Right lobe of liver (tissue), 6 donors: ENCODE data around the gene ALCAM. TPM values are rescaled to one million over a fixed set of nuclear protein-coding genes. Genes with fewer than 3 reads are reported as not detected.

Source experiments
- ATAC-seq, 4 donors: fragments of 200-7000 bp; cut with Tn5 transposase; one replicate each; pipeline ENCODE4 v1.9.1; 2020; ENCODE audit warnings: mild to moderate bottlenecking in 4 of 4, moderate library complexity in 4 of 4
- DNase-seq, 3 donors: peaks; one replicate each; pipeline ENCODE4 v3.0.0-alpha.2; 2020
- H3K27ac ChIP-seq, 3 donors: fragments of 200-600 bp; one replicate each; pipeline ENCODE4 v1.8.0; 2022
- H3K27me3 ChIP-seq, 2 donors: fragments of 200-600 bp; one replicate each; pipeline ENCODE4 v1.8.0; 2022
- H3K36me3 ChIP-seq, 4 donors: fragments of 200-600 bp; sonication (generic) in 1 of 4; one replicate each; pipeline versions ENCODE4 v1.5.1 to v1.8.0; 2017 to 2022; ENCODE audit warnings: control low read depth in 1 of 4
- H3K4me1 ChIP-seq, 4 donors: fragments of 200-600 bp; sonication (generic) in 1 of 4; one replicate each; pipeline versions ENCODE4 v1.5.1 to v1.8.0; 2017 to 2022; ENCODE audit warnings: control low read depth in 1 of 4
- H3K4me3 ChIP-seq, 3 donors: fragments of 200-600 bp; one replicate each; pipeline ENCODE4 v1.8.0; 2022
- H3K9me3 ChIP-seq, 4 donors: fragments of 200-600 bp; sonication (generic) in 1 of 4; one replicate each; pipeline versions ENCODE4 v1.5.1 to v1.8.0; 2017 to 2022; ENCODE audit warnings: control low read depth in 1 of 4
- CTCF ChIP-seq, 4 donors: fragments of 200-600 bp in 3 of 4; fragments of 450-650 bp in 1 of 4; IDR thresholded peaks; one replicate each; pipeline versions ENCODE4 v1.5.1 to v1.8.0; 2016 to 2022; ENCODE audit warnings: antibody characterized with exemption in 4 of 4, mild to moderate bottlenecking in 2 of 4
- POLR2A ChIP-seq: fragments of 450-650 bp; IDR thresholded peaks from one replicate; pipeline ENCODE4 v1.6.1; 2017; ENCODE audit warnings: antibody characterized with exemption, mild to moderate bottlenecking
- WGBS: methylation state at CpG from one replicate; pipeline ENCODE4 v1.1.6; 2018; ENCODE audit warnings: low coverage, low lambda C conversion rate; ENCODE audit not compliant: insufficient coverage; ENCODE audit errors: missing lambda C conversion rate; 5-methylcytosine and 5-hydroxymethylcytosine counted together
- intact Hi-C, 2 donors: fragments of 100-400 bp; cut with DNase I; formaldehyde crosslinking; loops; one replicate each; pipeline versions ENCODE4 v1.11.2 to v1.14.1; 2022
- total RNA-seq, 6 experiments: library from RNA; depleted of rRNA in 2 of 6; stranded (reverse); fragments of >200 nt in 2 of 6; fragmentation: NEBNext Ultra II Directional in 3 of 6; extraction: Animal tissue kit (Norgen Biotek cat#: 25700) in 3 of 6; gene quantifications; one replicate each; pipeline versions ENCODE4 v1.1.0 to v1.2.4, GENCODE V29; 2016 to 2023
- donor health status: DM: no; HTN: yes; CAD: no.
- donor health status: DM: no; HTN: no; CAD: no.
- donor health status: DM: no; HTN: no; CAD: no.
- donor health status: DM: no; HTN: yes; CAD: no.
- donor health status: DM: no; HTN: yes; CAD: no.

Gene ALCAM
- total RNA-seq, 6 experiments from 2014 or later = 21.9 to 43.4 (median 34.5) TPM

GRCh38 chr3:105618556-105618955 is 251.8 kb downstream of the ALCAM start:
- Histone ChIP-seq H3K27ac (no peak overlapping the region), H3K36me3 (no peaks in the 10 kb centered on the region), H3K4me1 (no peaks in the 10 kb centered on the region), H3K27me3 (no peaks in the 10 kb centered on the region), H3K4me3 (no peak overlapping the region), H3K9me3 (no peaks in the 10 kb centered on the region)
- WGBS = 94% methylated on average over 5 of the region's 5 CpGs
- intact Hi-C loops = no loop called here
- no peak for DNase-seq
- no peak for ATAC-seq
- no peak for TF ChIP-seq POLR2A

- 82% methylated on average over 2 of the region's 2 CpGs for WGBS
- no peaks in the 10 kb centered on the region for H3K27me3 ChIP-seq
- ATAC-seq (no peak), DNase-seq (no peak)
- intact Hi-C loops = no loop called here
- TF ChIP-seq CTCF (IDR thresholded peaks at IDR 0.05) (no peak), POLR2A (no peak)
- no peaks in the 10 kb centered on the region for H3K36me3 ChIP-seq
- no peak overlapping the region for H3K4me3 ChIP-seq
- no peak overlapping the region for H3K27ac ChIP-seq
- no peaks in the 10 kb centered on the region for H3K4me1 ChIP-seq
- no peaks in the 10 kb centered on the region for H3K9me3 ChIP-seq
Observed at GRCh38 chr3:105619651-105620050, 252.9 kb downstream of the ALCAM start.

- 64% methylated on average over 2 of the region's 2 CpGs for WGBS
- no peak overlapping the region for H3K27ac ChIP-seq
- ATAC-seq = no peak
Observed at GRCh38 chr3:105620236-105620635, 253.5 kb downstream of the ALCAM start.

GRCh38 chr3:105622169-105622568 is 255.5 kb downstream of the ALCAM start:
- no peak for DNase-seq
- Histone ChIP-seq H3K4me1 (no peaks in the 10 kb centered on the region), H3K36me3 (no peaks in the 10 kb centered on the region), H3K27ac (no peak overlapping the region), H3K9me3 (no peaks in the 10 kb centered on the region), H3K4me3 (no peak overlapping the region), H3K27me3 (no peaks in the 10 kb centered on the region)
- intact Hi-C loops = no loop called here
- ATAC-seq = no peak
- TF ChIP-seq CTCF (IDR thresholded peaks at IDR 0.05) (no peak), POLR2A (no peak)

More at GRCh38 chr3:105620236-105620635, 253.5 kb downstream of the ALCAM start:
- no peaks in the 10 kb centered on the region for H3K27me3 ChIP-seq
- no peaks in the 10 kb centered on the region for H3K4me1 ChIP-seq
- DNase-seq = no peak
- no peak for TF ChIP-seq POLR2A
- TF ChIP-seq CTCF (IDR thresholded peaks at IDR 0.05) = no peak
- H3K36me3 ChIP-seq = no peaks in the 10 kb centered on the region
- no peaks in the 10 kb centered on the region for H3K9me3 ChIP-seq
- intact Hi-C loops = no loop called here
- H3K4me3 ChIP-seq = no peak overlapping the region
